HEK293T (cell line): ENCODE results near the gene SHISA6.

Source experiments
- BHLHE40 ChIP-seq: fragments of 450-650 bp; IDR thresholded peaks from 2 replicates; pipeline ENCODE4 v1.6.1; 2016; ENCODE audit warnings: mild to moderate bottlenecking, moderate library complexity, borderline replicate concordance
- FOXA1 ChIP-seq: fragments of 450-650 bp; IDR thresholded peaks from 2 replicates; pipeline ENCODE4 v1.6.1; 2016; ENCODE audit warnings: mild to moderate bottlenecking
- FOXK2 ChIP-seq: fragments of 450-650 bp; IDR thresholded peaks from 2 replicates; pipeline ENCODE4 v1.6.1; 2016; ENCODE audit warnings: mild to moderate bottlenecking
- LEF1 ChIP-seq: fragments of 450-650 bp; IDR thresholded peaks from 2 replicates; pipeline ENCODE4 v1.6.1; 2017; ENCODE audit warnings: mild to moderate bottlenecking, borderline replicate concordance
- ZNF384 ChIP-seq: fragments of 450-650 bp; IDR thresholded peaks from 2 replicates; pipeline ENCODE4 v1.6.1; 2016
- TF ChIP-seq, protein P1 (sequence below): fragments of 450-650 bp; IDR thresholded peaks from 2 replicates; pipeline ENCODE4 v1.6.1; 2016

DNA sequence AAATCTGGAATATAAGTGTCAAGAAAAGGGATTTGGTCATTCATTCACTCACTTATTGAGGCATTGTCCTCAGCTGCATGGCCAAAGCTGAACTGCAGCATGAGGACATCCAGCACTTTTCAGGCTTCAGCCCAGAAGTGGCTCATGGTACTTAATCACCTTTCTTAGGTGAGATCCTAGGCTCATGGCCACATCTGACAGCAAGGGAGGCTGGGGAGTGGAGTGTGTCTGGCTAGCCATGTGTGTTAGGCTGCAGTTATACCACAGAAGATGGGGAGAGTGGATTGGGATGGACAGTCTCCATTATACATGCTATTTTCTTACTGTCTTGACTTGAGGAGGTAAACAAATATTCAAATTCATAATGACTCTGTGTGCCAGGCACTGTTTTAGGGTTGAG is 68.8 kb downstream of the SHISA6 start:
- TF ChIP-seq ZNF384: no peak
- no peak for TF ChIP-seq LEF1
- TF ChIP-seq, protein P1, sequence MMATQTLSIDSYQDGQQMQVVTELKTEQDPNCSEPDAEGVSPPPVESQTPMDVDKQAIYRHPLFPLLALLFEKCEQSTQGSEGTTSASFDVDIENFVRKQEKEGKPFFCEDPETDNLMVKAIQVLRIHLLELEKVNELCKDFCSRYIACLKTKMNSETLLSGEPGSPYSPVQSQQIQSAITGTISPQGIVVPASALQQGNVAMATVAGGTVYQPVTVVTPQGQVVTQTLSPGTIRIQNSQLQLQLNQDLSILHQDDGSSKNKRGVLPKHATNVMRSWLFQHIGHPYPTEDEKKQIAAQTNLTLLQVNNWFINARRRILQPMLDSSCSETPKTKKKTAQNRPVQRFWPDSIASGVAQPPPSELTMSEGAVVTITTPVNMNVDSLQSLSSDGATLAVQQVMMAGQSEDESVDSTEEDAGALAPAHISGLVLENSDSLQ: no peak
- TF ChIP-seq FOXA1: no peak
- TF ChIP-seq BHLHE40: no peak
- no peak for TF ChIP-seq FOXK2
